Central memory CD8-positive, alpha-beta T cell (primary cell): ENCODE data around the gene MAML2.

ENCODE experiments used
- ATAC-seq: fragments of 150-1000 bp; cut with Tn5 transposase; replicated peaks from 2 replicates; pipeline ENCODE4 v1.10.0; 2022; ENCODE audit warnings: mild to moderate bottlenecking, moderate FRiP score, moderate number of reproducible peaks; ENCODE audit not compliant: poor library complexity, severe bottlenecking; ENCODE audit errors: extremely low read depth
- DNase-seq, 2 donors: peaks; one replicate each; pipeline ENCODE4 v3.0.0; 2021; ENCODE audit warnings: low spot score in 2 of 2
- H3K27ac Mint-ChIP-seq: one replicate; pipeline ENCODE4 v1.8.0; 2022; ENCODE audit warnings: low read depth, mild to moderate bottlenecking, moderate library complexity, mixed read lengths
- H3K27me3 Mint-ChIP-seq: one replicate; pipeline ENCODE4 v1.8.0; 2022; ENCODE audit warnings: mixed read lengths
- H3K36me3 Mint-ChIP-seq: one replicate; pipeline ENCODE4 v1.8.0; 2022; ENCODE audit warnings: mild to moderate bottlenecking, moderate library complexity, mixed read lengths; ENCODE audit not compliant: insufficient read depth
- H3K4me1 Mint-ChIP-seq: one replicate; pipeline ENCODE4 v1.8.0; 2022; ENCODE audit warnings: mixed read lengths
- H3K4me3 Mint-ChIP-seq: one replicate; pipeline ENCODE4 v1.8.0; 2022; ENCODE audit warnings: mild to moderate bottlenecking, moderate library complexity, mixed read lengths
- H3K9me3 Mint-ChIP-seq: one replicate; pipeline ENCODE4 v1.8.0; 2022; ENCODE audit warnings: mixed read lengths

Gene MAML2

GRCh38 chr11:96267001-96267495, 75.9 kb downstream of the MAML2 start:
- peaks cover 71% of the 10 kb centered on the region for H3K4me1 Mint-ChIP-seq
- peaks cover 2% of the 10 kb centered on the region for H3K36me3 Mint-ChIP-seq
- no peak for ATAC-seq

GRCh38 chr11:96265972-96266371, 77.0 kb downstream of the MAML2 start:
- H3K27ac Mint-ChIP-seq, result no peak overlapping the region
- peaks cover 2% of the 10 kb centered on the region for H3K36me3 Mint-ChIP-seq
- H3K4me1 Mint-ChIP-seq, result peaks cover 65% of the 10 kb centered on the region
- DNase-seq (no peak), ATAC-seq (no peak)
- no peaks in the 10 kb centered on the region for H3K27me3 Mint-ChIP-seq
- no peak overlapping the region for H3K4me3 Mint-ChIP-seq
- H3K9me3 Mint-ChIP-seq, result no peaks in the 10 kb centered on the region

More at GRCh38 chr11:96267001-96267495, 75.9 kb downstream of the MAML2 start:
- H3K9me3 Mint-ChIP-seq, result no peaks in the 10 kb centered on the region
- no peaks in the 10 kb centered on the region for H3K27me3 Mint-ChIP-seq
- H3K4me3 Mint-ChIP-seq, result peak overlapping the region; percentile 62
- DNase-seq, result no peak
- H3K27ac Mint-ChIP-seq, result peak overlapping the region; percentile 77

DNA sequence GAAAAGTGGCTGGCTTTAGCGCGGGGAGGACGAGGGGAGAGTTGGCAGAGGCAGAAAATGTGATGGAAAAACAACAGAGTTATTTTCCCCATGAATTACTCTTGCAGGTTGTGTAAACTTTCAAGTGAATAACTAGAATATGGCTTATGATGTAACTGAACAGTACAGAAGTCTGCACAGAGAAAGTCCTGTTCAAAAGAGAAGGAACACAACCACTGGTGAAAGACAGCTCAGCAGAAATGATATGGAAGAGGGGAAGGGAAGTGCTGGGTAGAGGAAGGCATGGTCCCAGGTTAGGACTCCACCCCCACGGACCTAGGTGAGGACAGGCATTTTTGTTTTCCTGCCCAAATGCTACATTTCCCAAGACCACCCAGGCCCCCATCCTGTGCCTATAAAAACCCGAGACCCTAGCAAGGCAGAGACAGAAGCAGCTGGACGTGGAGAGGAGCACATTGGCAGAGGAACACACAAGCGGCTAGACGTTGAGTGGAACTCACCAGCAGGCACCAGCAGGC, 77.7 kb downstream of the MAML2 start:
- H3K27me3 Mint-ChIP-seq, result no peaks in the 10 kb centered on the region
- H3K4me1 Mint-ChIP-seq, result peaks cover 65% of the 10 kb centered on the region
- no peaks in the 10 kb centered on the region for H3K36me3 Mint-ChIP-seq
- ATAC-seq (no peak), DNase-seq (no peak)
- H3K27ac Mint-ChIP-seq, result peak overlapping the region; percentile 38
- no peak overlapping the region for H3K4me3 Mint-ChIP-seq
- H3K9me3 Mint-ChIP-seq, result no peaks in the 10 kb centered on the region

GRCh38 chr11:96264364-96264763, 78.6 kb downstream of the MAML2 start:
- Mint-ChIP-seq H3K9me3 (no peaks in the 10 kb centered on the region), H3K27me3 (no peaks in the 10 kb centered on the region), H3K27ac (no peak overlapping the region), H3K36me3 (no peaks in the 10 kb centered on the region), H3K4me1 (peaks cover 64% of the 10 kb centered on the region), H3K4me3 (no peak overlapping the region)
- DNase-seq (no peak), ATAC-seq (no peak)

GRCh38 chr11:96263238-96263763, 79.7 kb downstream of the MAML2 start:
- H3K36me3 Mint-ChIP-seq, result peaks cover 3% of the 10 kb centered on the region
- peaks cover 69% of the 10 kb centered on the region for H3K4me1 Mint-ChIP-seq
- no peaks in the 10 kb centered on the region for H3K9me3 Mint-ChIP-seq
- no peak overlapping the region for H3K4me3 Mint-ChIP-seq
- H3K27me3 Mint-ChIP-seq, result no peaks in the 10 kb centered on the region
- ATAC-seq (no peak), DNase-seq (no peak)
- H3K27ac Mint-ChIP-seq, result peak overlapping the region; percentile 32

GRCh38 chr11:96260532-96260931, 82.5 kb downstream of the MAML2 start:
- Mint-ChIP-seq H3K36me3 (peaks cover 4% of the 10 kb centered on the region), H3K27ac (no peak overlapping the region), H3K9me3 (no peaks in the 10 kb centered on the region), H3K4me1 (peaks cover 68% of the 10 kb centered on the region), H3K27me3 (no peaks in the 10 kb centered on the region), H3K4me3 (no peak overlapping the region)
- DNase-seq, result no peak
- no peak for ATAC-seq

DNA sequence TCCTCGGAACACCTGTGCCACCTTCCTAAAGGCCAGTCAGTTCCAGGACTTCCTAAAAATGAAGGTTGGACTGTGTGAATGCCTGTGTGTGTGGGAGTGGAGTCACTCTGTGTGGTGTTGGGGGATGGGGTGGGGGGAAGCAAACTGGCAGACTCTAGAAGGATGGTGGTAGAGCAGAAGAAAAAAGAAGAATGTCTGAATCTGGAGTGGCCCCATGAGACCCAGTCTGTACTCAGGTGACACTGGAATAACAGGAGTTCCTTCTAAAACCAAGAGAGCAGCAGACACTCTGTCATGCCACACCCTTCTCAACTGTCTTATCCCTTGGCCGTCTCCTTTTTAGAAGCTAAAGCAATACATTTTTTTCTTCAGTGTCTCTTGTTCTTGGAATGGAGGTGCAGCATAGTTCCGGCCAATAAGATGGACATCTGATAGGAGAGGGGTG, 82.9 kb downstream of the MAML2 start:
- Mint-ChIP-seq H3K27me3 (no peaks in the 10 kb centered on the region), H3K4me1 (peaks cover 68% of the 10 kb centered on the region), H3K9me3 (no peaks in the 10 kb centered on the region), H3K27ac (no peak overlapping the region), H3K4me3 (no peak overlapping the region), H3K36me3 (peaks cover 7% of the 10 kb centered on the region)
- ATAC-seq (no peak), DNase-seq (no peak)

GRCh38 chr11:96259134-96259830, 83.7 kb downstream of the MAML2 start:
- DNase-seq (no peak), ATAC-seq (no peak)
- H3K27me3 Mint-ChIP-seq, result no peaks in the 10 kb centered on the region
- H3K9me3 Mint-ChIP-seq, result no peaks in the 10 kb centered on the region
- H3K4me3 Mint-ChIP-seq, result peak overlapping the region; percentile 63
- peaks cover 8% of the 10 kb centered on the region for H3K36me3 Mint-ChIP-seq
- H3K4me1 Mint-ChIP-seq, result peaks cover 67% of the 10 kb centered on the region
- H3K27ac Mint-ChIP-seq, result peak overlapping the region; percentile 98

DNA sequence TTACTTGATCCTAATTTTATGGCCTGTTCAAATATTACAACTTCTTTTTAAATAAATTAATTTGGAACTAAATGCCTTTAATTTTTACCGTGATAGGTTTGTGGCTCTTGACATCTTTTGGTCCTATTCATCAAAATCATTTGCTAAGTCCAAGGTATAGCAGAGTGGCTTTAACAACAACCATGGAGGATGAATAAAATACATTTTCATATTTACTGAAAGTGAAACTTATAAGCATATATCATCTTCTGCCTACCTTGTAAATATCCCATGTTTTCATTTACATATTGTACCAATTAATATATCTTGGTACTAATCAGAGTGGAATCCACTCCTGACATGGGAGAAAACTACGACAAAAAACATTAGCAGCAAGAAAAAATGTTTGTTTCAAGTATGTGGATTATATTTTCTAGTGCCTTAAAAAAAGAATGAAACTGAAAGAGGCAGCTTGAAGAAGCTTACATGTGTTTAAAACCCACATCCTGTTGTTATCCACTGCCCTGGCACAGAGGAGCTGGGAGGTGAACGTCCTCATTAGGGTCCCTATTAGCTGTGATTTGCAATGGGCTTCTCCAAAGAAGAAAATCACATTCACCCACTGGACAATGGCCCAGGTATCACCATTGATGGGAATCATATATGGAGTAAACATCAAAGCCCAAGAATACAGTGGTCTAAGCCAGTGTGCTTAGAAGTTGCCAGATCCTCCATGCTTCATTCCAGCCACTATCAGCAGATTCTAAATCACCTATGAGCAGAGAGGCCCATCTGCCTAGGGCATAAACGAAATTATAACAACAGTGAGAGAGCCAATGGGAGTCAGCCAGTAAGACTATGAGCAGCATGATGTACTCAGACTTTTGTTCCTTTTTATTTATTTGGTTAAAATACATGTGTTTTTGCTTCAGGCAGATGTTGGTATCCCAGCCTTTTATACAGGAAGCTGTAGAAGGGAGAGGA, 84.7 kb downstream of the MAML2 start:
- ATAC-seq, result peak; percentile 82
- Mint-ChIP-seq H3K27ac (peak overlapping the region; percentile 98), H3K4me3 (peak overlapping the region; percentile 63), H3K27me3 (no peaks in the 10 kb centered on the region), H3K9me3 (no peaks in the 10 kb centered on the region), H3K36me3 (peaks cover 11% of the 10 kb centered on the region), H3K4me1 (peaks cover 69% of the 10 kb centered on the region)
- DNase-seq, result peak; percentile 19 to 30

- peaks cover 11% of the 10 kb centered on the region for H3K36me3 Mint-ChIP-seq
- no peaks in the 10 kb centered on the region for H3K9me3 Mint-ChIP-seq
- peak overlapping the region; percentile 63 for H3K4me3 Mint-ChIP-seq
- H3K4me1 Mint-ChIP-seq, result peaks cover 67% of the 10 kb centered on the region
- DNase-seq (no peak), ATAC-seq (no peak)
- H3K27ac Mint-ChIP-seq, result peak overlapping the region; percentile 98
- H3K27me3 Mint-ChIP-seq, result no peaks in the 10 kb centered on the region
Measured at GRCh38 chr11:96257036-96257435, 86.0 kb downstream of the MAML2 start.

DNA sequence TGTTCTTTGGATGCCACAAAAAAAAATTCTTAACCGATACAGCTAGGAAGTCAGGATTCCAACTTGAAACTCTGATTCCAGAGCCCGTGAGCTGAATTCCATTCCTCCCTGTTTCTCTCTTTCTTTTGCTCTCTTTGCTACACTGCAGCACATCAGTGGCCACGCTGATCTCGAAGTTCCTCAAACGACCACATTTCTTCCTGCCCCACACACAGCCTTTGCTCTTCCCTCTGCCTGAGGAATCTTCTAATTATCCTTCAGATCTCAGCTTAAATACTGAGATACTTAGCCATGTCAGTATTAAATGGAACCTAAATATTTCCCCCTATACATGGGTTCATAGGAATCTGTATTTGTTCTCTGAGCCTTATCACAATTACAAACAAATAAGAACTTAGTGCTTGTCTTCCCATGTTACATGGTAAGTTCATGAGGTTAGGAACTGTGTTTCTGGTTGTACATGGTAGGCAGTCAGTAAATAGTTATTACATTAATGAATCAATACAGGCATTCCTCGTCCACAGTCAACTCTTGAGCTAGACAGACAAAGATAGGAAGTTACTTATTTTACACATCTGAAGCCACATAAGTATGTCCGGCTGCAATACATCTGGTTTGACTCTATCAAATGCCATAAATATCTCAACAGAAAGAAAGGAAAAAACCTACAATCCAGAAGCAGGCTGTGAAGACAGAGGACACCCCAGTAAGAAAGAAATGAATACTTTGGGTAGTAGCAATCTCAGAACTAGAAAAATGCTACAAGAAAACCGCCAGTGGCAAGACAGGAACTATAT, 86.6 kb downstream of the MAML2 start:
- ATAC-seq, result no peak
- peak overlapping the region; percentile 98 for H3K27ac Mint-ChIP-seq
- H3K9me3 Mint-ChIP-seq, result no peaks in the 10 kb centered on the region
- peak overlapping the region; percentile 63 for H3K4me3 Mint-ChIP-seq
- peaks cover 11% of the 10 kb centered on the region for H3K36me3 Mint-ChIP-seq
- no peak for DNase-seq
- H3K4me1 Mint-ChIP-seq, result peaks cover 70% of the 10 kb centered on the region
- no peaks in the 10 kb centered on the region for H3K27me3 Mint-ChIP-seq

- H3K36me3 Mint-ChIP-seq, result peaks cover 11% of the 10 kb centered on the region
- no peaks in the 10 kb centered on the region for H3K9me3 Mint-ChIP-seq
- H3K27me3 Mint-ChIP-seq, result no peaks in the 10 kb centered on the region
- peak overlapping the region; percentile 70 for H3K4me3 Mint-ChIP-seq
- peaks cover 79% of the 10 kb centered on the region for H3K4me1 Mint-ChIP-seq
- ATAC-seq (no peak), DNase-seq (no peak)
- peak overlapping the region; percentile 16 for H3K27ac Mint-ChIP-seq
Measured at GRCh38 chr11:96254854-96255253, 88.1 kb downstream of the MAML2 start.
